ENCODE data around the gene PKP3. TPM values are rescaled to one million over a fixed set of nuclear protein-coding genes. Genes with fewer than 3 reads are reported as not detected.

The PKP3 gene
- total and polyA plus RNA-seq, 9 of the 15 experiments (the other 6 are each of a cell fraction or from before 2014, with no cell fraction given), result 0.11 to 110 (median 30.7) TPM

- TF ChIP-seq SLC30A9 (CRISPR knock-in tag; IDR thresholded peaks at IDR 0.05) (no peak), ZNF57 (CRISPR knock-in tag; IDR thresholded peaks at IDR 0.05) (0 out of 2 replicates have a peak, but pooled peaks have one; percentile 34), CUX1 (CRISPR knock-in tag; IDR thresholded peaks at IDR 0.05) (no peak), E2F4 (CRISPR knock-in tag; IDR thresholded peaks at IDR 0.05; ENCODE audit: low read depth) (0 out of 2 replicates have a peak, but pooled peaks have one; percentile 36), RCOR1 (IDR thresholded peaks at IDR 0.05; ENCODE audit: borderline replicate concordance in 1 of 2, low read depth in 2 of 2, low read length in 2 of 2) (peak in 1 of 2 experiments; percentile 49; a peak in 2 of 4 replicates), ZNF263 (CRISPR knock-in tag; IDR thresholded peaks at IDR 0.05; ENCODE audit: borderline replicate concordance) (0 out of 2 replicates have a peak, but pooled peaks have one; percentile 10), ZBTB26 (CRISPR knock-in tag; IDR thresholded peaks at IDR 0.05) (no peak), NCOR1 (IDR thresholded peaks at IDR 0.05) (no peak), SRSF7 (optimal IDR thresholded peaks at IDR 0.05; ENCODE audit: low read depth, low read length) (no peak), ZNF785 (CRISPR knock-in tag; IDR thresholded peaks at IDR 0.05) (no peak), ZNF175 (CRISPR knock-in tag; IDR thresholded peaks at IDR 0.05; ENCODE audit: low read depth) (0 out of 2 replicates have a peak, but pooled peaks have one; percentile 22), BCOR (IDR thresholded peaks at IDR 0.05) (peak; percentile 94), EP400 (IDR thresholded peaks at IDR 0.05) (peak; percentile 29; the same call in 1 of the 2 replicates), ZBTB5 (IDR thresholded peaks at IDR 0.05) (no peak), SAFB (IDR thresholded peaks at IDR 0.05; ENCODE audit: borderline replicate concordance, low read depth, low read length) (0 out of 2 replicates have a peak, but pooled peaks have one; percentile 4)
Measured at GRCh38 chr11:394858-395655, 1.0 kb downstream of the PKP3 start (continued).

Data from K562 (cell line).